A549 (cell line): ENCODE data around the gene TULP3.

Experiments
- CEBPB ChIP-seq, 2 experiments: fragments of >200 bp in 1 of 2; sonication (Bioruptor Twin) in 1 of 2; formaldehyde crosslinking in 1 of 2; IDR thresholded peaks; 2 replicates each; pipeline ENCODE4 v1.6.1; 2012 to 2016
- CTCF ChIP-seq: fragments of >200 bp; sonication (Bioruptor Twin); formaldehyde crosslinking; IDR thresholded peaks from 3 replicates; pipeline ENCODE4 v1.5.1; 2016
- FOSL2 ChIP-seq, 2 experiments: fragments of 450-650 bp in 1 of 2; fragments of >200 bp in 1 of 2; sonication (Bioruptor Twin) in 1 of 2; formaldehyde crosslinking; IDR thresholded peaks; 2 replicates each; pipeline versions ENCODE4 v1.5.0 to v1.6.1; 2016 to 2020; ENCODE audit warnings: mild to moderate bottlenecking in 1 of 2, moderate library complexity in 1 of 2
- MAFK ChIP-seq: fragments of 450-650 bp; IDR thresholded peaks from 2 replicates; pipeline ENCODE4 v1.6.1; 2014; ENCODE audit not compliant: partially characterized antibody
- MYC ChIP-seq: IDR thresholded peaks from 2 replicates; pipeline ENCODE4 v1.6.1; 2012; ENCODE audit warnings: mild to moderate bottlenecking, inconsistent platforms, low read length, improper control_type of control experiment, borderline replicate concordance
- RAD21 ChIP-seq, 2 experiments: fragments of >200 bp in 1 of 2; sonication (Bioruptor Twin) in 1 of 2; formaldehyde crosslinking in 1 of 2; IDR thresholded peaks in 1 of 2; conservative IDR thresholded peaks in 1 of 2; 2 replicates in 1 of 2; 3 replicates in 1 of 2; pipeline ENCODE4 v1.6.1; 2012 to 2018; ENCODE audit warnings: inconsistent platforms in 1 of 2

GRCh38 chr12:2936301-2936700, 45.6 kb downstream of the TULP3 start:
- TF ChIP-seq CTCF (no peak), MYC (no peak), RAD21 (conservative IDR thresholded peaks at IDR 0.05 in 1 of 2, IDR thresholded peaks at IDR 0.05 in 1 of 2) (no peak), CEBPB (IDR thresholded peaks at IDR 0.05) (no peak), MAFK (no peak), FOSL2 (IDR thresholded peaks at IDR 0.05) (no peak), FOSL2 (CRISPR knock-in tag; IDR thresholded peaks at IDR 0.05) (no peak)
